ENCODE data around the gene CEBPZ. TPM values are rescaled to one million over a fixed set of nuclear protein-coding genes. Genes with fewer than 3 reads are reported as not detected.

CEBPZ gene
- total and polyA plus RNA-seq, 2 of the 13 experiments (the other 11 are each of a cell fraction or from before 2014, with no cell fraction given): 14.4 to 117 TPM

GRCh38 chr2:37276291-37276690 is 44.9 kb upstream of the CEBPZ start:
- ChIA-PET POLR2A (no interaction called here), CTCF (ENCODE audit: low intra/inter-chr PET ratio, low total read pairs) (no interaction called here)
- Histone ChIP-seq H3K27ac (ENCODE audit: extremely low read length, insufficient read depth, low read length) (no peak overlapping the region), H2AFZ (ENCODE audit: low read length) (no peak overlapping the region), H3K79me2 (ENCODE audit: insufficient read depth, low read length) (no peaks in the 10 kb centered on the region), H3K9ac (ENCODE audit: insufficient read depth, low read depth, low read length) (no peak overlapping the region), H3K9me3 (ENCODE audit: low read length) (no peaks in the 10 kb centered on the region), H3K4me1 (ENCODE audit: insufficient read depth, low read length) (no peaks in the 10 kb centered on the region), H3K27me3 (ENCODE audit: control insufficient read depth in 1 of 2, insufficient read depth in 2 of 2, low read length in 2 of 2) (no peaks in the 10 kb centered on the region), H3K36me3 (replicated peaks in 1 of 2; ENCODE audit: control insufficient read depth in 1 of 2, insufficient read depth in 2 of 2, low read length in 2 of 2) (peaks cover 14 to 56% of the 10 kb centered on the region in 2 experiments), H3K4me2 (ENCODE audit: low read depth, low read length) (no peak overlapping the region), H4K20me1 (ENCODE audit: insufficient read depth, low read length) (no peaks in the 10 kb centered on the region), H3K4me3 (replicated peaks in 1 of 3; ENCODE audit: insufficient read depth in 1 of 3, low read depth in 2 of 3, low read length in 3 of 3) (no peak overlapping the region)
- 98% methylated on average over 2 of the region's 2 CpGs for WGBS (ENCODE audit: low lambda C conversion rate)
- no peak for TF ChIP-seq IRF9 (CRISPR knock-in tag; IDR thresholded peaks at IDR 0.05; ENCODE audit: borderline replicate concordance)
- no peak for TF ChIP-seq NFE2L1 (CRISPR knock-in tag; IDR thresholded peaks at IDR 0.05; ENCODE audit: borderline replicate concordance)
- TF ChIP-seq ZZZ3 (CRISPR knock-in tag; IDR thresholded peaks at IDR 0.05; ENCODE audit: borderline replicate concordance): no peak
- TF ChIP-seq MAFG (CRISPR knock-in tag; IDR thresholded peaks at IDR 0.05): no peak
- TF ChIP-seq ZNF577 (CRISPR knock-in tag; IDR thresholded peaks at IDR 0.05; ENCODE audit: borderline replicate concordance, low read depth): no peak
- TF ChIP-seq PHF20 (CRISPR knock-in tag; IDR thresholded peaks at IDR 0.05): no peak
- TF ChIP-seq EZH2 (conservative IDR thresholded peaks at IDR 0.05; ENCODE audit: low read depth, low read length): no peak
- no peak for TF ChIP-seq FOSL2 (CRISPR knock-in tag; IDR thresholded peaks at IDR 0.05)
- no peak for TF ChIP-seq MYNN (CRISPR knock-in tag; IDR thresholded peaks at IDR 0.05; ENCODE audit: low read depth)
- TF ChIP-seq ZNF354B (CRISPR knock-in tag; IDR thresholded peaks at IDR 0.05): no peak
- no peak for TF ChIP-seq CBX5 (CRISPR knock-in tag; IDR thresholded peaks at IDR 0.05; ENCODE audit: borderline replicate concordance)
- TF ChIP-seq NCOA5 (CRISPR knock-in tag; IDR thresholded peaks at IDR 0.05): no peak
- TF ChIP-seq TGIF2 (CRISPR knock-in tag; IDR thresholded peaks at IDR 0.05): no peak
- TF ChIP-seq MYPOP (CRISPR knock-in tag; IDR thresholded peaks at IDR 0.05): no peak
- TF ChIP-seq DMAP1 (CRISPR knock-in tag; IDR thresholded peaks at IDR 0.05): no peak
- TF ChIP-seq FUBP1 (CRISPR knock-in tag; IDR thresholded peaks at IDR 0.05; ENCODE audit: borderline replicate concordance): no peak
- intact Hi-C loops (cut with micrococcal nuclease; ENCODE audit: unreplicated experiment) (no loop called here), in situ Hi-C loops (cut with HindIII; ENCODE audit: extremely low pct_ligation_motif_present, low pct_unique_long_range_greater_than_20kb) (no loop called here)
- DNase-seq (ENCODE audit: low spot score) (no peak), ATAC-seq (no peak), FAIRE-seq (no peak)
- no TSS peak for BruUV-seq (replicated peaks)
